Body of pancreas (tissue), 4 donors: Measurements from ENCODE around the gene PPT2. TPM values are rescaled to one million over a fixed set of nuclear protein-coding genes. Genes with fewer than 3 reads are reported as not detected.

ENCODE experiments used
- ATAC-seq: fragments of 150-250 bp; one replicate; pipeline ENCODE4 v1.9.1; 2016
- DNase-seq, 4 donors: peaks; one replicate each; pipeline ENCODE4 v3.0.0-alpha.2; 2019
- H3K27ac ChIP-seq, 4 donors: fragments of 200-600 bp; sonication (generic); 1 replicate in 3 of 4; 2 replicates in 1 of 4; pipeline versions ENCODE4 v1.5.1 to v1.6.1; 2016 to 2019; ENCODE audit warnings: mild to moderate bottlenecking in 1 of 4, mixed read lengths in 1 of 4, moderate library complexity in 1 of 4
- H3K27me3 ChIP-seq, 2 donors: fragments of 200-600 bp; sonication (generic); one replicate each; pipeline ENCODE4 v1.6.0; 2016; ENCODE audit warnings: mild to moderate bottlenecking in 1 of 2
- H3K36me3 ChIP-seq, 2 donors: fragments of 200-600 bp; sonication (generic); replicated peaks in 1 of 2; 2 replicates each; pipeline ENCODE4 v1.5.1; 2016; ENCODE audit warnings: low read depth in 2 of 2; ENCODE audit not compliant: insufficient read depth in 1 of 2
- H3K4me1 ChIP-seq: fragments of 200-600 bp; sonication (generic); one replicate; pipeline ENCODE4 v1.6.0; 2016
- H3K4me3 ChIP-seq, 2 donors: fragments of 200-600 bp; sonication (generic); 1 replicate in 1 of 2; 2 replicates in 1 of 2; pipeline ENCODE4 v1.5.1; 2016 to 2019
- H3K9me3 ChIP-seq, 3 donors: fragments of 200-600 bp; sonication (generic); 1 replicate in 2 of 3; 2 replicates in 1 of 3; pipeline ENCODE4 v1.5.1; 2016
- CTCF ChIP-seq, 7 experiments: fragments of 450-650 bp in 4 of 7; fragments of 200-600 bp in 3 of 7; sonication (generic) in 3 of 7; IDR thresholded peaks; one replicate each; pipeline ENCODE4 v1.5.1; 2016 to 2019; ENCODE audit warnings: antibody characterized with exemption in 7 of 7
- POLR2A ChIP-seq, 3 donors: fragments of 450-650 bp; IDR thresholded peaks; one replicate each; pipeline ENCODE4 v1.6.1; 2016; ENCODE audit warnings: antibody characterized with exemption in 3 of 3, mild to moderate bottlenecking in 2 of 3
- WGBS, 2 donors: methylation state at CpG; one replicate each; pipeline ENCODE4 v1.1.5; 2017; 5-methylcytosine and 5-hydroxymethylcytosine counted together
- intact Hi-C: fragments of 100-400 bp; cut with DNase I; formaldehyde crosslinking; loops from one replicate; pipeline ENCODE4 v1.15.1; 2023
- total RNA-seq, 2 donors: library from RNA; depleted of rRNA; stranded (reverse); fragments of >200 nt; gene quantifications; one replicate each; pipeline ENCODE4 v1.1.0, GENCODE V29; 2016

The PPT2 gene
- total RNA-seq, 2 donors from 2014 or later: 3.6 to 9.9 TPM

- TF ChIP-seq POLR2A (IDR thresholded peaks at IDR 0.05) (no peak), CTCF (IDR thresholded peaks at IDR 0.05) (peak in 1 of 7 experiments; percentile 4)
- intact Hi-C loops: no loop called here
- H3K4me3 ChIP-seq: peak overlapping the region; percentile 24 to 52
- H3K9me3 ChIP-seq: no peaks in the 10 kb centered on the region
- no peaks in the 10 kb centered on the region for H3K27me3 ChIP-seq
- 3 to 4% methylated on average over 15 to 24 of the region's 24 CpGs for WGBS, 2 donors
- H3K36me3 ChIP-seq: peaks cover 0 to 4% of the 10 kb centered on the region in 2 donors
- DNase-seq: no peak
- ATAC-seq: no peak
- H3K27ac ChIP-seq: peak overlapping the region; percentile 81 to 94 (median 85)
- H3K4me1 ChIP-seq: peaks cover 41% of the 10 kb centered on the region
Observed at GRCh38 chr6:32178547-32179440, 24.9 kb downstream of the PPT2 start.

DNA sequence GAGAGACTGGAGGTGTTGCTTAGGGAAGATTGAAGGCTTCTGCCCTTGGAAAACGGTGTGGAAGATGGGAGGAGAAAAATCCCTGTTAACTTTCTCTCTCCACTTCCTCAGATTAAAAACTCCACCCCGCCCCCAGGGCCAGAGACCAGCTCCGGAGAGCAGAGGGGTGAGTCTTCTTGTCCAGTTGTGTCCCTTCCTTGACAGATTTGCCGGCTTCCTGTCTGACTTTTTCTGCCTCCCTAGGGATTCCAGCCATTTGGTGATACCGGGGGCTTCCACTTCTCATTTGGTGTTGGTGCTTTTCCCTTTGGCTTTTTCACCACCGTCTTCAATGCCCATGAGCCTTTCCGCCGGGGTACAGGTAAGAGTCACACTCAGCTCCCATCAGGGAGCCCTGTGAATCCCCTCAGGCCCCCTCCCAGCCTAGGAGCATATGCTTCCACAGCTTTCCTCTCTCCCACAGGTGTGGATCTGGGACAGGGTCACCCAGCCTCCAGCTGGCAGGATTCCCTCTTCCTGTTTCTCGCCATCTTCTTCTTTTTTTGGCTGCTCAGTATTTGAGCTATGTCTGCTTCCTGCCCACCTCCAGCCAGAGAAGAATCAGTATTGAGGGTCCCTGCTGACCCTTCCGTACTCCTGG lies 25.9 kb downstream of the PPT2 start:
- DNase-seq: no peak
- no peak for TF ChIP-seq CTCF (IDR thresholded peaks at IDR 0.05)
- TF ChIP-seq POLR2A (IDR thresholded peaks at IDR 0.05): no peak
- H3K27me3 ChIP-seq: no peaks in the 10 kb centered on the region
- H3K9me3 ChIP-seq: no peaks in the 10 kb centered on the region
- peaks cover 37% of the 10 kb centered on the region for H3K4me1 ChIP-seq
- H3K27ac ChIP-seq: no peak overlapping the region
- intact Hi-C loops: no loop called here
- no peak for ATAC-seq
- 72 to 73% methylated on average over 10 of the region's 10 CpGs for WGBS, 2 donors
- H3K36me3 ChIP-seq: peaks cover 0 to 4% of the 10 kb centered on the region in 2 donors
- no peak overlapping the region for H3K4me3 ChIP-seq

DNA sequence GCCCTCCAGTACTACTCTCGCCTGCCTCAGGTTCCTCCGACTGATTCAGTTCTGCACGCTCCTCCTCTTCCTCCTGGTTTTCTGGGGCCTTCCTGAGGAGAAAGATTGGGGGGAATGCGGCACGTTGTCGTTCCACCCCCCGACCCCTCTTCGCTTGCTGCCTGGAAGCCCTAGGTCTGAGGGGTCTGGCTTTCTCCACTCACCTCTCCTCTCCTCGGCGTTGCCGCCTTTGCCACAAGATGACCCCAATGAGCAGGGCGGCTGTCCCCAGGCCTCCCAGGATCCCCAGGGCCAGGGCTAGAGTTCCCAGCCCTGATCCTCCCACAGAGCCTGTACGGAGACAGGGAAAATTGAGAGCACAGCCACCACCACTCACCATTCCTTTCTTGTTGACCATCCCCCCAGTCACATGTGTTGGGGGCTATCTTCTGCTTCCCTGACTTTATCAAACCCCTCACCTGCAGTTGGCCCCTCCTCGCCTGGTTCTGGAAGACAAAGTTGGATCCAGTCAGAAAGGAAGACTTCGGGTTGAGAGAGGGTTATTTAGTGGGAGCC lies 27.3 kb downstream of the PPT2 start:
- Histone ChIP-seq H3K27ac (no peak overlapping the region), H3K4me3 (no peak overlapping the region), H3K9me3 (no peaks in the 10 kb centered on the region), H3K27me3 (no peaks in the 10 kb centered on the region), H3K36me3 (peaks cover 0 to 4% of the 10 kb centered on the region in 2 donors), H3K4me1 (peaks cover 35% of the 10 kb centered on the region)
- no peak for TF ChIP-seq CTCF (IDR thresholded peaks at IDR 0.05)
- no peak for TF ChIP-seq POLR2A (IDR thresholded peaks at IDR 0.05)
- no peak for ATAC-seq
- intact Hi-C loops: no loop called here
- no peak for DNase-seq
- 89% methylated on average over 15 of the region's 15 CpGs for WGBS, 2 donors

GRCh38 chr6:32181915-32182529 lies 28.1 kb downstream of the PPT2 start:
- WGBS, 2 donors: 85 to 89% methylated on average over 7 to 10 of the region's 10 CpGs
- no peak for TF ChIP-seq CTCF (IDR thresholded peaks at IDR 0.05)
- H3K4me1 ChIP-seq: peaks cover 30% of the 10 kb centered on the region
- no peak overlapping the region for H3K27ac ChIP-seq
- H3K27me3 ChIP-seq: no peaks in the 10 kb centered on the region
- intact Hi-C loops: no loop called here
- H3K9me3 ChIP-seq: no peaks in the 10 kb centered on the region
- H3K36me3 ChIP-seq: peaks cover 0 to 6% of the 10 kb centered on the region in 2 donors
- no peak for DNase-seq
- no peak for ATAC-seq
- no peak overlapping the region for H3K4me3 ChIP-seq
